Hindlimb muscle (tissue), 1 donor: Measurements from ENCODE around the gene POLR3H. TPM values are rescaled to one million over a fixed set of nuclear protein-coding genes. Genes with fewer than 3 reads are reported as not detected.

Source experiments
- DNase-seq: peaks from one replicate; pipeline ENCODE4 v3.0.0-alpha.2; 2013
- polyA plus RNA-seq: library from polyadenylated mRNA; unstranded; fragments of 120-200 nt; gene quantifications from one replicate; pipeline ENCODE4 v1.2.1, GENCODE V29; 2013; ENCODE audit not compliant: insufficient read length

POLR3H gene
- polyA plus RNA-seq, 1 donor, result 20.4 TPM

GRCh38 chr22:41513391-41513790, 30.9 kb downstream of the POLR3H start:
- DNase-seq, result no peak

- DNase-seq, result no peak
Observed at GRCh38 chr22:41512421-41513194, 31.7 kb downstream of the POLR3H start.

- DNase-seq, result no peak
Observed at GRCh38 chr22:41511521-41511968, 32.7 kb downstream of the POLR3H start.

GRCh38 chr22:41508770-41509170, 35.5 kb downstream of the POLR3H start:
- DNase-seq, result no peak

GRCh38 chr22:41507330-41508063, 36.8 kb downstream of the POLR3H start:
- no peak for DNase-seq

- no peak for DNase-seq
Observed at GRCh38 chr22:41505511-41506220, 38.6 kb downstream of the POLR3H start.

- no peak for DNase-seq
Observed at GRCh38 chr22:41504816-41505215, 39.5 kb downstream of the POLR3H start.

GRCh38 chr22:41504397-41504796, 39.9 kb downstream of the POLR3H start:
- no peak for DNase-seq

- no peak for DNase-seq
Observed at GRCh38 chr22:41501209-41501608, 43.1 kb downstream of the POLR3H start.

GRCh38 chr22:41500303-41500702, 44.0 kb downstream of the POLR3H start:
- no peak for DNase-seq

GRCh38 chr22:41499624-41500280, 44.5 kb downstream of the POLR3H start:
- no peak for DNase-seq

GRCh38 chr22:41498303-41498835, 45.9 kb downstream of the POLR3H start:
- no peak for DNase-seq

- DNase-seq, result peak; percentile 46
Observed at GRCh38 chr22:41491374-41492100, 52.7 kb downstream of the POLR3H start.

- DNase-seq, result no peak
Observed at GRCh38 chr22:41488596-41489385, 55.5 kb downstream of the POLR3H start.

GRCh38 chr22:41488076-41488475, 56.2 kb downstream of the POLR3H start:
- no peak for DNase-seq

GRCh38 chr22:41487037-41487935, 57.0 kb downstream of the POLR3H start:
- no peak for DNase-seq

- DNase-seq, result no peak
Observed at GRCh38 chr22:41485033-41485432, 59.2 kb downstream of the POLR3H start.

GRCh38 chr22:41482319-41482935, 61.8 kb downstream of the POLR3H start:
- DNase-seq, result no peak

- DNase-seq, result no peak
Observed at GRCh38 chr22:41481925-41482318, 62.3 kb downstream of the POLR3H start.
